Spinal cord (tissue), 10 donors: Measurements from ENCODE around the gene SLC12A6. TPM values are rescaled to one million over a fixed set of nuclear protein-coding genes. Genes with fewer than 3 reads are reported as not detected.
A peak's percentile ranks its signal among the peaks of the same experiment; 100 is the strongest.

ENCODE experiments used
- DNase-seq, 6 donors: peaks; one replicate each; pipeline versions ENCODE4 v3.0.0 to v3.0.0-alpha.2; 2013 to 2015; ENCODE audit warnings: low spot score in 6 of 6, low read depth in 4 of 6
- H3K27ac ChIP-seq: one replicate; pipeline ENCODE4 v1.5.1; 2013; ENCODE audit warnings: low read depth, low read length, control low read depth
- H3K27me3 ChIP-seq: one replicate; pipeline ENCODE4 v1.6.1; 2013; ENCODE audit warnings: low read length; ENCODE audit not compliant: control insufficient read depth, insufficient read depth
- H3K36me3 ChIP-seq: one replicate; pipeline ENCODE4 v1.6.1; 2013; ENCODE audit warnings: low read length; ENCODE audit not compliant: control insufficient read depth, insufficient read depth
- H3K4me1 ChIP-seq: one replicate; pipeline ENCODE4 v1.6.1; 2013; ENCODE audit warnings: low read length; ENCODE audit not compliant: control insufficient read depth, insufficient read depth
- H3K4me3 ChIP-seq: one replicate; pipeline ENCODE4 v1.5.1; 2013; ENCODE audit warnings: low read depth, low read length, control low read depth
- H3K9me3 ChIP-seq: one replicate; pipeline ENCODE4 v1.6.1; 2013; ENCODE audit warnings: low read length; ENCODE audit not compliant: control insufficient read depth, insufficient read depth
- WGBS: methylation state at CpG from one replicate; pipeline ENCODE4 v1.1.5; 2013; ENCODE audit warnings: missing lambda C conversion rate; ENCODE audit not compliant: insufficient coverage; 5-methylcytosine and 5-hydroxymethylcytosine counted together
- polyA plus RNA-seq, 2 donors: library from polyadenylated mRNA; unstranded; fragments of 120-200 nt; gene quantifications; one replicate each; pipeline ENCODE4 v1.2.1, GENCODE V29; 2013; ENCODE audit not compliant: insufficient read length in 2 of 2
- total RNA-seq, 2 donors: library from RNA; depleted of rRNA in 1 of 2; stranded (reverse); fragments of 120-200 nt in 1 of 2; fragments of >200 nt in 1 of 2; gene quantifications; one replicate each; pipeline versions ENCODE4 v1.2.3 to v1.2.4, GENCODE V29; 2013 to 2014
- donor health status: healthy.

SLC12A6 gene
- total and polyA plus RNA-seq, 4 donors = 20.9 to 38.7 (median 33.4) TPM

- 44% methylated on average over 2 of the region's 10 CpGs for WGBS
- Histone ChIP-seq H3K27ac (no peak overlapping the region), H3K36me3 (no peaks in the 10 kb centered on the region), H3K27me3 (no peaks in the 10 kb centered on the region), H3K4me1 (no peaks in the 10 kb centered on the region), H3K4me3 (peak overlapping the region; percentile 23), H3K9me3 (no peaks in the 10 kb centered on the region)
- DNase-seq = peak in 2 of 6 donors; percentile 31 to 40
Observed at GRCh38 chr15:34318277-34319079, 19.1 kb downstream of the SLC12A6 start.

GRCh38 chr15:34314491-34315490 lies 22.8 kb downstream of the SLC12A6 start:
- WGBS = 100% methylated on average over 1 of the region's 3 CpGs
- Histone ChIP-seq H3K4me1 (no peaks in the 10 kb centered on the region), H3K4me3 (no peak overlapping the region), H3K27ac (no peak overlapping the region), H3K36me3 (no peaks in the 10 kb centered on the region), H3K27me3 (no peaks in the 10 kb centered on the region), H3K9me3 (no peaks in the 10 kb centered on the region)
- no peak for DNase-seq

GRCh38 chr15:34311563-34311962 lies 26.0 kb downstream of the SLC12A6 start:
- no CpG with 5 or more reads among the region's 1 CpG for WGBS
- Histone ChIP-seq H3K9me3 (no peaks in the 10 kb centered on the region), H3K4me3 (no peak overlapping the region), H3K27me3 (no peaks in the 10 kb centered on the region), H3K36me3 (no peaks in the 10 kb centered on the region), H3K27ac (no peak overlapping the region), H3K4me1 (no peaks in the 10 kb centered on the region)
- DNase-seq = no peak

DNA sequence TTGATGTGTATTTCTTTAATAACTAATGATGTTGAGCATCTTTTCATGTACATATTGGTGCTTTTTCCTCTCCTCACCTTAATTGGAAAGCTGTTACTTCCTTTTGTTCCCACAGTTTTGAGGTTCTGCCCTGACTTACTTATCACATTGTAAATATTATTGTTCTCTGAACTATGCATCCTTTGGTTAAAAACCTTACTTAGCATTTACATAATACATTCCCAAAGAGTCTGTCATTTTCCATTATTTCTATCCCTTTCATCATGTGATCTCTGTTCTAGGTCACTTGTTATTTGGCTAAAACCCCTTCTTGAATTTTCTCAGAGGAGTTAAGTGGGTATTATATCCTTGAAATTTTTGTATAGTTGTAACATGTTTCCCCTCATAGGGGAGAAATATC lies 33.0 kb downstream of the SLC12A6 start:
- DNase-seq = no peak
- Histone ChIP-seq H3K36me3 (no peaks in the 10 kb centered on the region), H3K4me1 (no peaks in the 10 kb centered on the region)

DNA sequence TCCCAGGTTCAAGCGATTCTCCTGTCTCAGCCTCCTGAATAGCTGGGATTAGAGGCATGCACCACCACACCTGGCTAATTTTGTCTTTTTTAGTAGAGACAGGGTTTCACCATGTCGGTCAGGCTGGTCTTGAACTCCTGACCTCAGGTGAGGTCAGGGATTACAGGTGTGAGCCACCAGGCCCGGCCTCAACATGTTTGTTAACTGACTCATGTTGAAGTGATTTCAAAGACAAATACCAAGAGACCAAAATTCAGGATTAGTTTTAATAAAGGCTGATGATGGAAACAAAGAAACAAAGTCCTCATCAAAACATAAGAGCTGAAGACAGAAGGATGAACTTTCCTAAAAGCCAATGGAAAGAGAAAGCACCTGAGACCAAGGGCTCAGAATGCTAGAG lies 36.5 kb downstream of the SLC12A6 start:
- no CpG with 5 or more reads among the region's 3 CpGs for WGBS

More for the DNA sequence above, 33.0 kb downstream of the SLC12A6 start:
- no peak overlapping the region for H3K4me3 ChIP-seq
- no peaks in the 10 kb centered on the region for H3K27me3 ChIP-seq
- no peak overlapping the region for H3K27ac ChIP-seq
- no peaks in the 10 kb centered on the region for H3K9me3 ChIP-seq

GRCh38 chr15:34297059-34297458 lies 40.5 kb downstream of the SLC12A6 start:
- WGBS = no CpG with 5 or more reads among the region's 1 CpG
- no peak overlapping the region for H3K27ac ChIP-seq
- no peaks in the 10 kb centered on the region for H3K4me1 ChIP-seq
- no peak overlapping the region for H3K4me3 ChIP-seq
- no peaks in the 10 kb centered on the region for H3K27me3 ChIP-seq
- no peaks in the 10 kb centered on the region for H3K9me3 ChIP-seq
- no peak for DNase-seq
- peaks cover 3% of the 10 kb centered on the region for H3K36me3 ChIP-seq

More for the DNA sequence above, 36.5 kb downstream of the SLC12A6 start:
- no peak for DNase-seq
- Histone ChIP-seq H3K27ac (no peak overlapping the region), H3K9me3 (no peaks in the 10 kb centered on the region), H3K4me3 (no peak overlapping the region), H3K36me3 (no peaks in the 10 kb centered on the region), H3K4me1 (no peaks in the 10 kb centered on the region), H3K27me3 (no peaks in the 10 kb centered on the region)

DNA sequence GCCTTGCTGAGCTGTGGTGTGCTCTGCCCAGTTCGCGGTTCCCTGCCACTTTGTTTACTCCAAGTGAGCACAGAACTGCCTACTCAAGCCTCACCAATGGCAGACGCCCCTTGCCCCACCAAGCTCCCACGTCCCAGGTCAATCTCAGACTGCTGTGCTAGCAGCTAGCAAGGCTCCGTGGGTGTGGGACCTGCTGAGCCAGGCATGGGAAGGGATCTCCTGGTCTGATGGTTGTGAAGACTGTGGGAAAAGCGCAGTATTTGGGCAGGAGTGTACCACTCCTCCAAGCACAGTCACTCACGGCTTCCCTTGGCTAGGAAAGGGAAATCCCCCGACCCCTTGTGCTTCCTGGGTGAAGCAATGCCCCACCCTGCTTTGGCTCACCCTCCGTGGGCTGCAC lies 45.0 kb downstream of the SLC12A6 start:
- no peak for DNase-seq
- Histone ChIP-seq H3K27ac (no peak overlapping the region), H3K36me3 (peaks cover 3% of the 10 kb centered on the region), H3K27me3 (no peaks in the 10 kb centered on the region), H3K4me1 (no peaks in the 10 kb centered on the region), H3K9me3 (no peaks in the 10 kb centered on the region), H3K4me3 (no peak overlapping the region)
- WGBS = 96% methylated on average over 7 of the region's 9 CpGs

DNA sequence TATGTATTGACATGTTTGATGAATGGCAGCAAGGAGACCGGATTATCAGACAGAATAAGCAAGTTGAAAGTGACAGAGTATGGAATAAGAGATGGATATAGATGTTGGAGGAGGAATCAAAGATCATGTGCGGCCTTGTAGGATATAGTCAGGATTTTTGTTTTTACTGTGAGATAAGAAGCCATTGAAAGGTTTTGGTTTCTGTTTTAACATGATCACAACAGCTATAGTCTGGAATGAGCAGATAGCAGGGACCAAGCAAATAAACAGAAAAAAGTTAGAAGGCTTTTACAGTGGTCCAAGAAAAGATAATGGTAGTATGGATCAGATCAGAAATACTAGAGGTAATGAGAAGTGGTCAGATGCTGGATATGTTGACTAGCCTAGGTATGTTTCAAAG lies 52.6 kb downstream of the SLC12A6 start:
- WGBS = 94% methylated on average over 2 of the region's 2 CpGs
- DNase-seq = no peak

GRCh38 chr15:34282384-34282783 lies 55.2 kb downstream of the SLC12A6 start:
- Histone ChIP-seq H3K27me3 (no peaks in the 10 kb centered on the region), H3K27ac (no peak overlapping the region), H3K4me1 (no peaks in the 10 kb centered on the region), H3K4me3 (no peak overlapping the region), H3K9me3 (no peaks in the 10 kb centered on the region), H3K36me3 (no peaks in the 10 kb centered on the region)
- WGBS = no CpG with 5 or more reads among the region's 1 CpG
- DNase-seq = no peak

More for the DNA sequence above, 52.6 kb downstream of the SLC12A6 start:
- Histone ChIP-seq H3K27me3 (no peaks in the 10 kb centered on the region), H3K9me3 (no peaks in the 10 kb centered on the region), H3K27ac (no peak overlapping the region), H3K4me3 (no peak overlapping the region), H3K36me3 (no peaks in the 10 kb centered on the region), H3K4me1 (no peaks in the 10 kb centered on the region)
